H1 (cell line): ENCODE data around the gene HIBCH.

Experiments used
- CHD2 ChIP-seq: IDR thresholded peaks from 2 replicates; pipeline ENCODE4 v1.6.1; 2012; ENCODE audit warnings: low read length, improper control_type of control experiment
- EGR1 ChIP-seq: IDR thresholded peaks from 2 replicates; pipeline ENCODE4 v1.6.1; 2011; ENCODE audit warnings: low read depth, low read length, borderline replicate concordance
- EZH2 ChIP-seq: fragments of 200-600 bp; sonication (generic); IDR thresholded peaks from 2 replicates; pipeline ENCODE4 v1.7.1; 2012; ENCODE audit warnings: low read depth, mild to moderate bottlenecking, moderate library complexity, low read length, inconsistent platforms; ENCODE audit not compliant: severe bottlenecking
- POLR2AphosphoS5 ChIP-seq: IDR thresholded peaks from 2 replicates; pipeline ENCODE4 v1.6.1; 2011; ENCODE audit warnings: low read depth, low read length
- SRF ChIP-seq: IDR thresholded peaks from 2 replicates; pipeline ENCODE4 v1.6.1; 2011; ENCODE audit warnings: mild to moderate bottlenecking, low read depth, low read length, moderate library complexity
- TCF12 ChIP-seq: IDR thresholded peaks from 2 replicates; pipeline ENCODE4 v1.6.1; 2011; ENCODE audit warnings: low read depth, mild to moderate bottlenecking, low read length
- TEAD4 ChIP-seq: IDR thresholded peaks from 2 replicates; pipeline ENCODE4 v1.6.1; 2012; ENCODE audit warnings: low read depth, low read length, inconsistent platforms, mixed read lengths
- ZNF274 ChIP-seq: IDR thresholded peaks from 2 replicates; pipeline ENCODE4 v1.7.0; 2012; ENCODE audit warnings: low read length, borderline replicate concordance; ENCODE audit errors: extremely low read depth
- TF ChIP-seq, protein P1 (sequence below): IDR thresholded peaks from 2 replicates; pipeline ENCODE4 v1.6.1; 2012; ENCODE audit warnings: inconsistent platforms
- TF ChIP-seq, protein P2 (sequence below), 3 experiments: IDR thresholded peaks; 1 replicate in 2 of 3; 2 replicates in 1 of 3; pipeline versions ENCODE4 v1.5.1 to v1.6.1; 2011; ENCODE audit warnings: low read length in 3 of 3, mild to moderate bottlenecking in 3 of 3, inconsistent platforms in 2 of 3, low read depth in 1 of 3, moderate library complexity in 1 of 3; ENCODE audit not compliant: insufficient read depth in 1 of 3; ENCODE audit errors: control extremely low read depth in 1 of 3
- TF ChIP-seq, protein P3 (sequence below): IDR thresholded peaks from 2 replicates; pipeline ENCODE4 v1.6.1; 2012; ENCODE audit warnings: low read length, inconsistent platforms
- TF ChIP-seq, protein P4 (sequence below): IDR thresholded peaks from 2 replicates; pipeline ENCODE4 v1.6.1; 2012; ENCODE audit warnings: inconsistent platforms

DNA sequence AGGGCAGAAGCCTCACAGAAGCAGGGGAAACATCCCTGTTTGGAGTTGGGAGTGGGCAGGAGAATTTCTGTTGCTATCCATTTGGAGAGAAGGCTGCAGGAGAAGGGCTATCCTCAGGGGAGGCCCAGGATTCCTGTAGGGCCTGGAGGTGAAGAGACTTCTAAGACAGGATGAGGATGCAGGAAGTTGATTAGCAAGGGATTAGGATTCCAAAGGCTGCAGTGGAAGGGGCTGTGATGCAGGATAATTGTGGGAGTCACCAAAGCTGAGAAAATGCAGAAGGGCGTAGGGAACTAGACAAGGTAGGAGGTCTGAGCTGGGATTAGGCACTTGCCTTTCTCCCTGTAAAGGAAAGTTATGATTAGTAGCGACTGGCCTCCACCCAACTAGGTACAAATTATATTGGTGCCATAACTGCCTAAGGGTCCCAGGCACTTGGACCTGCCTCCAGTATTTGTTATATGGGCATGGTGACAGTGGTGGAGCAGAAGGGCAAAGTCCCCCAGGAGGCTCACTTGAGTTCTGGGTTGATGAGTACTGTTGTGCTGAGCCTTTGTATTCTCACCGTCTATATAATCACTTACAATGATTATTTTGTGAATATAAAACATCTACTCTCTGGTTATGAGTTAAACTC is 160.7 kb downstream of the HIBCH start:
- no peak for TF ChIP-seq EZH2
- no peak for TF ChIP-seq EGR1
- TF ChIP-seq, protein P1, sequence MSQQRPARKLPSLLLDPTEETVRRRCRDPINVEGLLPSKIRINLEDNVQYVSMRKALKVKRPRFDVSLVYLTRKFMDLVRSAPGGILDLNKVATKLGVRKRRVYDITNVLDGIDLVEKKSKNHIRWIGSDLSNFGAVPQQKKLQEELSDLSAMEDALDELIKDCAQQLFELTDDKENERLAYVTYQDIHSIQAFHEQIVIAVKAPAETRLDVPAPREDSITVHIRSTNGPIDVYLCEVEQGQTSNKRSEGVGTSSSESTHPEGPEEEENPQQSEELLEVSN = no peak
- no peak for TF ChIP-seq ZNF274
- TF ChIP-seq, protein P2, sequence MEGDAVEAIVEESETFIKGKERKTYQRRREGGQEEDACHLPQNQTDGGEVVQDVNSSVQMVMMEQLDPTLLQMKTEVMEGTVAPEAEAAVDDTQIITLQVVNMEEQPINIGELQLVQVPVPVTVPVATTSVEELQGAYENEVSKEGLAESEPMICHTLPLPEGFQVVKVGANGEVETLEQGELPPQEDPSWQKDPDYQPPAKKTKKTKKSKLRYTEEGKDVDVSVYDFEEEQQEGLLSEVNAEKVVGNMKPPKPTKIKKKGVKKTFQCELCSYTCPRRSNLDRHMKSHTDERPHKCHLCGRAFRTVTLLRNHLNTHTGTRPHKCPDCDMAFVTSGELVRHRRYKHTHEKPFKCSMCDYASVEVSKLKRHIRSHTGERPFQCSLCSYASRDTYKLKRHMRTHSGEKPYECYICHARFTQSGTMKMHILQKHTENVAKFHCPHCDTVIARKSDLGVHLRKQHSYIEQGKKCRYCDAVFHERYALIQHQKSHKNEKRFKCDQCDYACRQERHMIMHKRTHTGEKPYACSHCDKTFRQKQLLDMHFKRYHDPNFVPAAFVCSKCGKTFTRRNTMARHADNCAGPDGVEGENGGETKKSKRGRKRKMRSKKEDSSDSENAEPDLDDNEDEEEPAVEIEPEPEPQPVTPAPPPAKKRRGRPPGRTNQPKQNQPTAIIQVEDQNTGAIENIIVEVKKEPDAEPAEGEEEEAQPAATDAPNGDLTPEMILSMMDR (IDR thresholded peaks at IDR 0.05; ENCODE audit: control extremely low read depth in 1 of 3, insufficient read depth in 1 of 3, low read depth in 1 of 3, low read length in 3 of 3) = no peak
- no peak for TF ChIP-seq POLR2AphosphoS5
- no peak for TF ChIP-seq CHD2
- no peak for TF ChIP-seq TEAD4
- TF ChIP-seq, protein P3, sequence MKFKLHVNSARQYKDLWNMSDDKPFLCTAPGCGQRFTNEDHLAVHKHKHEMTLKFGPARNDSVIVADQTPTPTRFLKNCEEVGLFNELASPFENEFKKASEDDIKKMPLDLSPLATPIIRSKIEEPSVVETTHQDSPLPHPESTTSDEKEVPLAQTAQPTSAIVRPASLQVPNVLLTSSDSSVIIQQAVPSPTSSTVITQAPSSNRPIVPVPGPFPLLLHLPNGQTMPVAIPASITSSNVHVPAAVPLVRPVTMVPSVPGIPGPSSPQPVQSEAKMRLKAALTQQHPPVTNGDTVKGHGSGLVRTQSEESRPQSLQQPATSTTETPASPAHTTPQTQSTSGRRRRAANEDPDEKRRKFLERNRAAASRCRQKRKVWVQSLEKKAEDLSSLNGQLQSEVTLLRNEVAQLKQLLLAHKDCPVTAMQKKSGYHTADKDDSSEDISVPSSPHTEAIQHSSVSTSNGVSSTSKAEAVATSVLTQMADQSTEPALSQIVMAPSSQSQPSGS = no peak
- TF ChIP-seq, protein P4, sequence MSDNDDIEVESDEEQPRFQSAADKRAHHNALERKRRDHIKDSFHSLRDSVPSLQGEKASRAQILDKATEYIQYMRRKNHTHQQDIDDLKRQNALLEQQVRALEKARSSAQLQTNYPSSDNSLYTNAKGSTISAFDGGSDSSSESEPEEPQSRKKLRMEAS = no peak
- no peak for TF ChIP-seq SRF
- TF ChIP-seq TCF12 = no peak
